Measurements from ENCODE around the gene DRD4. TPM values are rescaled to one million over a fixed set of nuclear protein-coding genes. Genes with fewer than 3 reads are reported as not detected.

The DRD4 gene
- total and polyA plus RNA-seq, 2 of the 13 experiments (the other 11 are each of a cell fraction or from before 2014, with no cell fraction given) = 0.09 to 0.13 TPM

- peaks cover 13% of the 10 kb centered on the region; the same call in 1 of the 2 replicates for H4K20me1 ChIP-seq (ENCODE audit: insufficient read depth, low read length)
- FAIRE-seq = peak; percentile 86
- CTCF ChIA-PET (ENCODE audit: low intra/inter-chr PET ratio, low total read pairs) = no interaction called here
- peak; percentile 32; the same call in 1 of the 2 replicates for TF ChIP-seq SOX5 (CRISPR knock-in tag; IDR thresholded peaks at IDR 0.05; ENCODE audit: borderline replicate concordance)
- TF ChIP-seq ZNF335 (CRISPR knock-in tag; IDR thresholded peaks at IDR 0.05) = no peak
- TF ChIP-seq ZNF44 (CRISPR knock-in tag; IDR thresholded peaks at IDR 0.05) = no peak
- TF ChIP-seq DR1 (CRISPR knock-in tag; IDR thresholded peaks at IDR 0.05) = no peak
- no peak for TF ChIP-seq DMAP1 (CRISPR knock-in tag; IDR thresholded peaks at IDR 0.05)
- TF ChIP-seq THAP11 (CRISPR knock-in tag; IDR thresholded peaks at IDR 0.05) = peak; percentile 39; the same call in 1 of the 2 replicates
- no peak for TF ChIP-seq YY1 (IDR thresholded peaks at IDR 0.05; ENCODE audit: insufficient read depth, insufficient replicate concordance, low read depth, low read length)
- no peak for TF ChIP-seq NFIC (IDR thresholded peaks at IDR 0.05; ENCODE audit: low read length)
- TF ChIP-seq LRRFIP1 (CRISPR knock-in tag; conservative IDR thresholded peaks at IDR 0.05) = no peak
- TF ChIP-seq ELF1 (CRISPR knock-in tag; IDR thresholded peaks at IDR 0.05) = no peak
- TF ChIP-seq SALL1 (CRISPR knock-in tag; IDR thresholded peaks at IDR 0.05) = peak; percentile 49
- 0 out of 2 replicates have a peak, but pooled peaks have one; percentile 14 for TF ChIP-seq BCL6 (CRISPR knock-in tag; IDR thresholded peaks at IDR 0.05)
- no peak for TF ChIP-seq SNAPC2 (CRISPR knock-in tag; IDR thresholded peaks at IDR 0.05)
- TF ChIP-seq ZNF362 (CRISPR knock-in tag; IDR thresholded peaks at IDR 0.05; ENCODE audit: borderline replicate concordance) = no peak
- TF ChIP-seq ZNF513 (CRISPR knock-in tag; conservative IDR thresholded peaks at IDR 0.05) = no peak
- no peak for TF ChIP-seq ZNF850 (CRISPR knock-in tag; conservative IDR thresholded peaks at IDR 0.05)
- TF ChIP-seq ZSCAN25 (CRISPR knock-in tag; IDR thresholded peaks at IDR 0.05) = no peak
- TF ChIP-seq POLR2AphosphoS5 (IDR thresholded peaks at IDR 0.05; ENCODE audit: low read depth, low read length) = no peak
- peak; percentile 74 for TF ChIP-seq FOSL2 (CRISPR knock-in tag; IDR thresholded peaks at IDR 0.05)
- no peak for TF ChIP-seq GATAD1 (CRISPR knock-in tag; IDR thresholded peaks at IDR 0.05)
These were observed 18.1 kb downstream of the DRD4 start for GRCh38 chr11:655036-655726.

More at GRCh38 chr11:655036-655726, 18.1 kb downstream of the DRD4 start:
- Histone ChIP-seq H3K79me2 (ENCODE audit: insufficient read depth, low read length) (no peaks in the 10 kb centered on the region), H3K36me3 (replicated peaks in 1 of 2; ENCODE audit: control insufficient read depth in 1 of 2, insufficient read depth in 2 of 2, low read length in 2 of 2) (peaks cover 12 to 29% of the 10 kb centered on the region in 2 experiments; a peak in 4 of 5 replicates), H3K27ac (ENCODE audit: extremely low read length, insufficient read depth, low read length) (peak overlapping the region; percentile 78), H3K9ac (ENCODE audit: insufficient read depth, low read depth, low read length) (peak overlapping the region; percentile 23; the same call in 1 of the 2 replicates), H2AFZ (ENCODE audit: low read length) (no peak overlapping the region), H3K9me3 (ENCODE audit: low read length) (no peaks in the 10 kb centered on the region), H3K4me2 (ENCODE audit: low read depth, low read length) (peak overlapping the region; percentile 69), H3K27me3 (ENCODE audit: control insufficient read depth in 1 of 2, insufficient read depth in 2 of 2, low read length in 2 of 2) (no peaks in the 10 kb centered on the region), H3K4me1 (ENCODE audit: insufficient read depth, low read length) (peaks cover 47% of the 10 kb centered on the region), H3K4me3 (replicated peaks in 1 of 3; ENCODE audit: insufficient read depth in 1 of 3, low read depth in 2 of 3, low read length in 3 of 3) (peak overlapping the region in 1 of 3 experiments; percentile 39; a peak in 1 of 6 replicates)
- intact Hi-C loops (cut with micrococcal nuclease; ENCODE audit: unreplicated experiment) (loop anchor here (10.0 kb wide), 1 partner anchor 50 kb away; the partner anchor contains the start of gene EPS8L2), in situ Hi-C loops (cut with HindIII; ENCODE audit: extremely low pct_ligation_motif_present, low pct_unique_long_range_greater_than_20kb) (loop anchor here (5.0 kb wide), 1 partner anchor 72 kb away; no protein-coding TSS in a partner anchor)
- POLR2A ChIA-PET = interaction anchor here (0.7 to 2.0 kb wide), 15 partner anchors 14 to 164 kb away, joined by 3 to 9 read pairs (median 4); partner anchors contain the start of genes DEAF1, GATD1, PHRF1 and PIDD1
- no TSS peak for BruUV-seq (replicated peaks)
- peak; percentile 90 for DNase-seq (ENCODE audit: low spot score)
- ATAC-seq = peak; percentile 92
- WGBS (ENCODE audit: low lambda C conversion rate) = 12% methylated on average over 12 of the region's 30 CpGs

Data from HepG2 (cell line).